ENCODE data around the gene PSPH. TPM values are rescaled to one million over a fixed set of nuclear protein-coding genes. Genes with fewer than 3 reads are reported as not detected.

The PSPH gene
- total RNA-seq, 1 experiment from 2014 or later, result 52.1 TPM

DNA sequence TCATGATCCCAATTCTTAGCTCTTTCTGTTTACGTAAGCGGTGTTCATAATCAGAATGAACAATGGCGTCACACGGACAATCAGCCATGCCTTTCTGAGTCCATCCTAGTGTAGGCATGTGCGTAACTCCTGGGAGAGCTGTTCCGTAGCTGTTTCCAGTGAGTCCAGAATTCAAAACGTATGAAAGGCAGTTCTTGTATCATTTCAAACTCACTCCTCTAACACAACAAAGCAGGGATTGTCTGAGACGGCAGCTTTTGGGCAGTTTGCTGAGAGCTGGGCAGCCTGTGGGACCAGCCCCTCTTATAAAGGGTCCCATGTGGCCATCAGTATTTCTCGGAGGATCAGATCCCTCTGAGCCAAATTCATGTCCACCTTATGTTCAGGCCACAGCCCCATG lies 43.4 kb downstream of the PSPH start:
- Mint-ChIP-seq H3K4me1 (no peaks in the 10 kb centered on the region), H3K36me3 (ENCODE audit: insufficient read depth in 1 of 3, low read depth in 3 of 3) (peaks cover 6 to 19% (median 17%) of the 10 kb centered on the region in 3 experiments), H3K9me3 (no peaks in the 10 kb centered on the region), H3K27me3 (ENCODE audit: low read depth) (no peaks in the 10 kb centered on the region), H3K27ac (peak overlapping the region in 1 of 3 experiments; percentile 4; a peak in 3 of 7 replicates), H3K4me3 (no peak overlapping the region)
- Histone ChIP-seq H3K27ac (ENCODE audit: insufficient read length, low read depth, low read length) (no peak overlapping the region), H3K4ac (ENCODE audit: low read depth, low read length) (no peak overlapping the region), H2BK5ac (ENCODE audit: insufficient read length, low read length) (no peak overlapping the region), H4K8ac (replicated peaks; ENCODE audit: insufficient read length, low read depth, low read length) (no peak overlapping the region), H2BK12ac (ENCODE audit: insufficient read length, low read depth, low read length) (no peak overlapping the region), H3K14ac (ENCODE audit: insufficient read depth, low read length) (no peak overlapping the region), H4K91ac (ENCODE audit: insufficient read length, low read depth, low read length) (no peak overlapping the region), H3K23ac (ENCODE audit: insufficient read length, low read depth, low read length) (no peak overlapping the region), H3K4me2 (ENCODE audit: insufficient read depth, insufficient read length, low read length) (no peak overlapping the region), H3K9ac (ENCODE audit: extremely low read depth, insufficient read length, low read length) (no peak overlapping the region), H3K79me1 (ENCODE audit: insufficient read depth, low read depth, low read length, poor library complexity, severe bottlenecking) (no peaks in the 10 kb centered on the region), H3K18ac (ENCODE audit: insufficient read length, low read depth, low read length) (no peak overlapping the region), H3K79me2 (ENCODE audit: insufficient read depth, low read length) (no peaks in the 10 kb centered on the region), H4K5ac (ENCODE audit: insufficient read length, low read depth, low read length) (no peak overlapping the region), H3K23me2 (ENCODE audit: insufficient read length, low read depth, low read length, poor library complexity, severe bottlenecking) (no peaks in the 10 kb centered on the region), H3K9me3 (ENCODE audit: control insufficient read depth, low read depth, low read length) (no peaks in the 10 kb centered on the region), H2AK5ac (ENCODE audit: insufficient read length, low read length) (no peak overlapping the region), H2BK15ac (ENCODE audit: low read depth, low read length) (no peak overlapping the region), H2AFZ (ENCODE audit: low read length) (no peak overlapping the region), H2BK120ac (ENCODE audit: low read depth, low read length, poor library complexity, severe bottlenecking) (no peak overlapping the region), H3T11ph (ENCODE audit: low read length) (no peak overlapping the region), H3K27me3 (ENCODE audit: insufficient read depth, low read length) (no peaks in the 10 kb centered on the region), H2BK20ac (ENCODE audit: low read depth, low read length, poor library complexity, severe bottlenecking) (no peak overlapping the region), H3K56ac (ENCODE audit: insufficient read length, low read depth, low read length) (no peak overlapping the region), H4K20me1 (ENCODE audit: control insufficient read depth, insufficient read depth, insufficient read length) (no peaks in the 10 kb centered on the region), H3K4me1 (ENCODE audit: insufficient read depth, low read length) (no peaks in the 10 kb centered on the region)
- no CpG with 5 or more reads among the region's 9 CpGs for WGBS (ENCODE audit: extremely low coverage, insufficient read length, low lambda C conversion rate)
- TF ChIP-seq, protein P1, sequence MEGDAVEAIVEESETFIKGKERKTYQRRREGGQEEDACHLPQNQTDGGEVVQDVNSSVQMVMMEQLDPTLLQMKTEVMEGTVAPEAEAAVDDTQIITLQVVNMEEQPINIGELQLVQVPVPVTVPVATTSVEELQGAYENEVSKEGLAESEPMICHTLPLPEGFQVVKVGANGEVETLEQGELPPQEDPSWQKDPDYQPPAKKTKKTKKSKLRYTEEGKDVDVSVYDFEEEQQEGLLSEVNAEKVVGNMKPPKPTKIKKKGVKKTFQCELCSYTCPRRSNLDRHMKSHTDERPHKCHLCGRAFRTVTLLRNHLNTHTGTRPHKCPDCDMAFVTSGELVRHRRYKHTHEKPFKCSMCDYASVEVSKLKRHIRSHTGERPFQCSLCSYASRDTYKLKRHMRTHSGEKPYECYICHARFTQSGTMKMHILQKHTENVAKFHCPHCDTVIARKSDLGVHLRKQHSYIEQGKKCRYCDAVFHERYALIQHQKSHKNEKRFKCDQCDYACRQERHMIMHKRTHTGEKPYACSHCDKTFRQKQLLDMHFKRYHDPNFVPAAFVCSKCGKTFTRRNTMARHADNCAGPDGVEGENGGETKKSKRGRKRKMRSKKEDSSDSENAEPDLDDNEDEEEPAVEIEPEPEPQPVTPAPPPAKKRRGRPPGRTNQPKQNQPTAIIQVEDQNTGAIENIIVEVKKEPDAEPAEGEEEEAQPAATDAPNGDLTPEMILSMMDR (conservative IDR thresholded peaks at IDR 0.05), result no peak
- no peak for DNase-seq
